GM19351 (cell line): ENCODE data around the gene TPK1.
"Not testable (repeated sequence)": the region's sequence is repeated elsewhere in the genome, so short reads cannot be mapped to it uniquely, and the experiment has no call there.

Experiments used
- ATAC-seq: cut with Tn5 transposase; IDR thresholded peaks from one replicate; pipeline ENCODE4 v1.9.1; 2021; ENCODE audit warnings: mild to moderate bottlenecking, moderate library complexity; ENCODE audit not compliant: unreplicated experiment

Gene TPK1

DNA sequence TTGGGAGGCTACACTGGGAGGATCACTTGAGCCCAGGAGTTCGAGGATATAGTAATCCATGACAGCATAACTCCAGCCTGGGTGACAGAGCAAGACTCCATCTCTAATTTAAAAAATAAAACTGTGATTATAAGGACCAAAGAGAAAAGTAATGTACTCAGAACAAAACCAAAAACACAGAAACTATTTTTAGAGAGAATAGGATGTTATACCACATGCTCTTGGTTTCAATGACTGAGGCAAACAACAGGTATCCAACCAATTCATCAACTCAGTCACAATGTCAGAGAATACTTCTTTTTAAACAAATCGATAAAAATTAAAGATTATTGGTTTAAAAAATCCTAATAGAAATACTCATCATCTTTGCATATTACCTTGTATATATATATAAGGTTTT is 186.7 kb downstream of the TPK1 start:
- peak; percentile 85 for ATAC-seq

DNA sequence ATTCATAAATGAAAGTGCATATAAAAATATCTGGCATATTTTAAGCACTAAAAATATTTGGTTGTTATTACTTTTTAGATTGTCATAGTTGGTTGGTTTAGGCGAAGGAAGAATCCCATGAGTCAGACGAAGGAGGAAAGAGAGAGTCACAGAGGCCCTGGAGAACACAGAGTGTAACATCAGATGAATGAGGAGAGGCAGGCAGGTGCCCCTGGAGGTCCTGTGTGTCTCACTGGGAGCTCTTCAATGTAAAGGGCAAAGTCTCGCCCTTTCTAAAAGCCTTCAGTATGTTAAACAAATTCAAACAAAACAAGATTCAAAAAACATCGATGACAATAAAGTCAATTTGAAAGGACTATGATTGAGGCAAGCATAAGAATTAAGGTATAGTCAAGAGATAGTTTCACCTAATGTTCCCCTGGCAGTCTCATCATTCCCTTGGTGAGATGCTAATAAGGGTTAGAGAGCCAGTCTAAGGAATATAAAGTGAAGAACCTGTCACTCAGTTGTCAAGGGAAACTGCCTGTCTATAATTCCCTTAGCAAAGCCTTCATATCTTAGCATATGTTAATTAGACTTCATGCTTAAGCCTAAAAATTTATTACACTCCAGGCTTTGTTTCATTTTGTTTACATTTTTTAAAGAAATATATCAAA is 194.3 kb downstream of the TPK1 start:
- no peak for ATAC-seq

GRCh38 chr7:144632724-144633123 is 203.1 kb downstream of the TPK1 start:
- ATAC-seq = no peak

DNA sequence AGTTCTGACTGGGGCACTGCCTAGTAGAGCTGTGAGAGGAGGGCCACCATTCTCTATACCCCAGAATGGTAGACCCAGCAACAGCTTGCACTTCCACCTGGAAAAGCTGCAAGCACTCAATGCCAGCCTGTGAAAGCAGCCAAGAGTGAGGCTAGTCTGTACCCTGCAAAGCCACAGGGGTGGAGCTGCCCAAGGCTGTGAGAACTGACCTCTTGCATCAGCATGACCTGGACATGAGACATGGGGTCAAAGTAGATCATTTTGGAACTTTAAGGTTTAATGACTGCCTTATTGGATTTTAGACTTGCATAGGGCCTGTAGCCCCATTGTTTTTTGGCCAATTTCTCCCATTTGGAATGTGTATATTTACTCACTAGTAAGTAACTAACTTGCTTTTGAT is 206.3 kb downstream of the TPK1 start:
- ATAC-seq = no peak

GRCh38 chr7:144629011-144629410 is 206.8 kb downstream of the TPK1 start:
- no peak for ATAC-seq

DNA sequence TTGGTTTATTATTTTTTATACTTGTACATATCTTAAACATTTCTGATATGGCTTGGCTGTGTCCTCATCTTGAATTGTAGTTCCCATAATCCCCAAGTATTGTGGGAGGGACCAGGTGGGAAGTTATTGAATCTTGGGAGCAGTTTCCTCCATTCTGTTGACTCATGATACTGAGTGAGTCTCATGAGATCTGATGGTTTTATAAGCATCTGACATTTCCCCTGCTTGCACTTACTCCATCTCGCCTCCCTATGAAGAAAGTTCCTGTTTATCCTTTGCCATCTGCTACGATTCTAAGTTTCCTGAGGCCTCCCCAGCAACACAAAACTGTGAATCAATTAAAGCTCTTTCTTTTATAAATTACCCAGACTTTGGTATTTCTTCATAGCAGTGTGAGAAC is 207.7 kb downstream of the TPK1 start:
- ATAC-seq = no peak

- ATAC-seq = no peak
Observed at GRCh38 chr7:144622745-144623144, 213.1 kb downstream of the TPK1 start.

DNA sequence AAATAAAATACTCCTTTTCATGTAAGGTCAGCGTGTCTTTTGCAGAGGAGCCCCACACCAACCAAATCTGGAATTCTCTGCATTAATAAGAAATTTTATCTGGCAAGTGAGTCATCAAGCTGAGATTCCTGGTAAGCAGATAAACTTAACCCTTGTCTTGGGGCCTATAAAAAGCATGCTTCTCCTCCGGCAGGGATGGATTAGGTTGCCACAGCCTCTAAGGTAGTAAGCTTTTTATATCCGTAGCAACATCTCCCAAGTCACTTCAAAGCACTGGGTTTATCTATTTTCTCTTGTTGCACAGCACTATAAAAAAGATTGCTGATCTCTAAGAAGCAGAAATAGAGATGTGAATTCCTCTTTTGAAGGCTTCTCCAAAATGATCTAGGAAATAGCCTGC is 229.6 kb downstream of the TPK1 start:
- no peak for ATAC-seq

DNA sequence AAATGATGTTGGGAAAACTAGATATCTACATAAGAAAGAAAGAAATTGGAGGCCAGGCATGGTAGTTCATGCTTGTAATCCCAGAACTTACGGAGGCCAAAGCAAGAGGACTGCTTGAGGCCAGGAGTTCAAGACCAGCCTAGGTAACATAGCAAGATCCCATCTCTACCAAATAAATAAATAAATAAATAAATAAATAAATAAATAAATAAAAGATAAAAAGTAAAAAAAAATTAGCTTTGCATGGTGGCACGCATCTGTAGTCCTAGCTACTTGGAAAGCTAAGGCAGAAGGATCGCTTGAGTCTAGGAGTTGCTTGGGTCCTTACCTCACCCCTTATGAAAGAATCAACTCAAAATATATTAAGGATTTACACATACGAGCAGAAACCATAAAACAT is 238.9 kb downstream of the TPK1 start:
- no peak for ATAC-seq

DNA sequence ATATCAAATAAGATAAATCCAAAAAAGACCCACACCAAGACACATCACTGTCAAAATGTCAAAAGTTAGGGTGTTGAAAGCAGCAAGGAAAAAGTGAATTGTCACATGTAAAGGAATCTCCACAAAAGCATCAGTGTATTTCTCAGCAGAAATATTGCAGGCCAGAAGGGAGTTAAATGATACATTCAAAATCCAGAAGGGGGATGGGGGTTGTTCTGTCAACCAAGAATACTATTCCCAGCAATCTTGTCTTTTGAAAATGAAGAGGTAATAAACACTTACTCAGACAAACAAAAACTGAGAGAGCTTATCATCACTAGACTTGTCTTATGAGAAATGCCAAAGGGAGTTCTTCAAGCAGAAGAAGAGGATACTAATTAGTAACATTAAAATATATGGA is 241.3 kb downstream of the TPK1 start:
- no peak for ATAC-seq

- ATAC-seq = no peak
Observed at GRCh38 chr7:144588559-144589051, 247.2 kb downstream of the TPK1 start.

- no peak for ATAC-seq
Observed at GRCh38 chr7:144587701-144588100, 248.2 kb downstream of the TPK1 start.

DNA sequence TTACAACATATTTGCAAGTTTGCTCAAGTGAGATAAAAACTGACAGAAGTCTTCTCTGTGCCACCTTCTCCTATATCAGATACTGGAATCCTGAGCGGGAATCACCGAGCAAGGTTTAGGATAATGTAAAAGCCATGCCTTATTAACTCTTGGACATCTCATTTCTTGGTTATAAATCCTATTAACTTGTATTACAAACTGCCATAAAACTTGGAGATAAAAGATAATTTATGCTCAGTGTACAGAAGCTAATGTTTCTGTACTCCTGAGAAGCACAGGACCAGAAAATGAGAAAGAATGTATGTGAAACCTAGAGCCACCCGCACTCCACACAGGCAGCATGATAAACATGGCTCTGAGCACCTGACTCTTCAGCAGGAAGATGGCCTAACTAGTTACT is 251.1 kb downstream of the TPK1 start:
- no peak for ATAC-seq

- ATAC-seq = no peak
Observed at GRCh38 chr7:144579687-144580086, 256.2 kb downstream of the TPK1 start.

- no peak for ATAC-seq
Observed at GRCh38 chr7:144575456-144575855, 260.4 kb downstream of the TPK1 start.

DNA sequence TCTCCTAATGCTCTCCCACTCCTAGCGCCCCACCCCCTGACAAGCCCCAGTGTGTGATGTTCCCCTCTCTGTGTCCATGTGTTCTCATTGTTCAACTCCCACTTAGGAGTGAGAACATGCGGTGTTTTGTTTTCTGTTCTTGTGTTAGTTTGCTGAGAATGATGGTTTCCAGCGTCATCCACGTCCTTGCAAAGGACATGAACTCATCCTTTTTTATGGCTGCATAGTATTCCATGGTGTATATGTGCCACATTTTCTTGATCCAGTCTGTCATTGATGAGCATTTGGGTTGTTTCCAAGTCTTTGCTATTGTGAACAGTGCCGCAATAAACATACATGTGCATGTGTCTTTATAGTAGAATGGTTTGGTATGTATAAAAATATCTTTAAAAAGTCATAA is 261.1 kb downstream of the TPK1 start:
- not testable (repeated sequence) for ATAC-seq

DNA sequence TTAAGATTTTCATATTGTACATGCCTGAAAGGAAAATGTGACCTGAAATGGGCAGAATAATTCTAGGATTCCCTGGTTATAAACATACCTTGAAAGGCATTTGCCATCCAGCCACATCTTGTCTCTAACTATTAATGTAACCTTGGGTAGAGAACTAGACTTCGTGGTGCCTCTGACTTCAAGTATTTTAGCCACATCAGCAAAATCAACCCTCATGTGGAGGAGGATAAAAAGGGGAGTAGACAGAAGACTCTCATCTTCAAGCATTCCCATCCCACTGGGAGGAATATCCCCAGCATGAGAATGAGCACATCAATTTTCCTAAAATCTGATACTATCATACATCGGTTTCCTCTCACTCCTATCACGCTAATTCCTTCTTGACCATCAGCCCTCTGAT is 267.6 kb downstream of the TPK1 start:
- no peak for ATAC-seq

DNA sequence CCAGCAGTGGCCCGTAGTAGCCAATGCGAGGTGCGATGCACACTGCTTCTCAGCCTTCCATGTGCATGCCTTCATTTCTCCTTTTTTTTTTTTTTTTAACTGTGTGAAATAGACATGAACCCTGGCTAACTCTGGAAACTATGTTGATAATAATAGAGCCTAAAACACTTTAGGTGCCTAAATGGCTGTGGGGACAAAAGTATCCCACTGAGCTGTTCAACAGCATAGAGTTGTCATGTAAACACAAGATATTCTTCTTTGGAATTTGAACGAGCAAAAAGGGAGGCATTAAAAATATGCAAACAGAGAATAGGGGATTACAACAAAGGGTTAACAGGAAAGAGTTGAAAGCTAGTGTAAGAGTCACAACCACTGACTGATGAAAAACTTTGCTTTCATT is 270.3 kb downstream of the TPK1 start:
- no peak for ATAC-seq

GRCh38 chr7:144549861-144550260 is 286.0 kb downstream of the TPK1 start:
- ATAC-seq = no peak

DNA sequence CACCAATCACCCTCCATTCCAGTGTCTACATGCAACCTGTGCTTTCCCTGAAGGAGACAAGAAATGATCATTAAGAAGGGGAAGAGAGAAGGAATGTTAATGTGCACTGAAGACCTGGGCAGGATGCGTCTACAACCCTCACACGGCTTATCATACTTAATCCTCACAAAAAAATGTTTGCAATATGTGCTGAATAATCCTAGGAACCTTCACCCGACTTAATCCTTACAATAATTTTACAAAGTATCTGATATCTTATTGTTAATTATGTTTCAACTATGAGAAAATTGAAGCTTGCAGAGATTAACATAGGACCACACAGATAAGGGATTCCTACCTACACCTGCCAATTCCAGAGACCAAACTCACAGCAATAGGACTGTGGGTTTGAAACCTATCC is 287.3 kb downstream of the TPK1 start:
- no peak for ATAC-seq

DNA sequence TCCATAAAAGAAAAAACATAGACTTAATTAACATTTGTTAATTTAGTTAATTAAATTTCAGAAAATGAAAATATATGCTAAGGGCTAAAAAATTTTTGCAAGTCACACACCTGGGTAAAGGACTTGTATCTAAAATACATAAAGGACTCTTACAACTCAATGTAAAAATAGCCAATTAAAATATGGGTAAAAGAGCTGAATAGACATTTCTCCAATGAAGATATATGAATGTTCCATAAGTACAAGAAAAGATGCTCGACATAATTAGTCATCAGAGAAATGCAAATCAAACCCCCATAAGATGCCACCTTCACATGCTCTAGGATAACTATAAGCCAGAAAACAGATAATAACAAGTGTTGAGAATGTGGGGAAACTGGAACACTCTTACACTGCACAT is 288.0 kb downstream of the TPK1 start:
- no peak for ATAC-seq

GRCh38 chr7:144546782-144547181 is 289.1 kb downstream of the TPK1 start:
- no peak for ATAC-seq

DNA sequence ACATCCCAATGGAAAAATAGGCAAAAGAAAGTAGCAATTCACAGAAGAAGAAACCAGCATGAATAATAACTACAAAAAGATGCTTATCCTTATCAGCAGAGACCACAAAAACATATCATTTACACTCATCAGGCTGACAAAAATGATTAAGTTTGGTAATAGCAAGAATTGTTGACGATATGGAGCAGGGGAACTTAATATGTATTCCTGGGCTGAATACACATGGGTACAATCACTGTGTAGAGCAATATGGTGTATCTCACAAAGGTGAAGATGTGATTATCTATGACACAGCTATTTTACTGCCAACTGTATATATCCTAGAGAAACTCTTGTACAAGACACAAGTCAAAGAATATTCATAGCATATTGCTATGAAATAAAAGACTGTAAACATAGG is 290.5 kb downstream of the TPK1 start:
- no peak for ATAC-seq
